ENCODE measurements around the gene AFF1.

The AFF1 gene

GRCh38 chr4:87087015-87087414 lies 152.2 kb downstream of the AFF1 start:
- DNase-seq = no peak

GRCh38 chr4:87087420-87087819 lies 152.6 kb downstream of the AFF1 start:
- DNase-seq = no peak

GRCh38 chr4:87088186-87088585 lies 153.4 kb downstream of the AFF1 start:
- no peak for DNase-seq

GRCh38 chr4:87089368-87089767 lies 154.6 kb downstream of the AFF1 start:
- DNase-seq = no peak

- DNase-seq = no peak
These were observed 155.5 kb downstream of the AFF1 start for GRCh38 chr4:87090305-87090704.

- DNase-seq = no peak
These were observed 157.8 kb downstream of the AFF1 start for GRCh38 chr4:87092389-87093141.

GRCh38 chr4:87093443-87094123 lies 158.8 kb downstream of the AFF1 start:
- no peak for DNase-seq

- no peak for DNase-seq
These were observed 162.3 kb downstream of the AFF1 start for GRCh38 chr4:87097075-87097474.

GRCh38 chr4:87100168-87100567 lies 165.4 kb downstream of the AFF1 start:
- no peak for DNase-seq

GRCh38 chr4:87101543-87102199 lies 166.9 kb downstream of the AFF1 start:
- no peak for DNase-seq

- no peak for DNase-seq
These were observed 168.3 kb downstream of the AFF1 start for GRCh38 chr4:87103086-87103485.

- DNase-seq = no peak
These were observed 168.9 kb downstream of the AFF1 start for GRCh38 chr4:87103691-87104187.

GRCh38 chr4:87105101-87105845 lies 170.5 kb downstream of the AFF1 start:
- no peak for DNase-seq

- no peak for DNase-seq
These were observed 173.3 kb downstream of the AFF1 start for GRCh38 chr4:87108142-87108546.

GRCh38 chr4:87109121-87109520 lies 174.3 kb downstream of the AFF1 start:
- no peak for DNase-seq

- DNase-seq = no peak
These were observed 175.1 kb downstream of the AFF1 start for GRCh38 chr4:87109945-87110344.

GRCh38 chr4:87112063-87112462 lies 177.3 kb downstream of the AFF1 start:
- DNase-seq = no peak

- DNase-seq = no peak
These were observed 179.6 kb downstream of the AFF1 start for GRCh38 chr4:87114245-87115062.

- no peak for DNase-seq
These were observed 181.4 kb downstream of the AFF1 start for GRCh38 chr4:87116231-87116630.

GRCh38 chr4:87117051-87117731 lies 182.4 kb downstream of the AFF1 start:
- DNase-seq = no peak

GRCh38 chr4:87117732-87118075 lies 182.9 kb downstream of the AFF1 start:
- no peak for DNase-seq

GRCh38 chr4:87118421-87118820 lies 183.6 kb downstream of the AFF1 start:
- DNase-seq = no peak
